Measurements from ENCODE around the gene CCT3. TPM values are rescaled to one million over a fixed set of nuclear protein-coding genes. Genes with fewer than 3 reads are reported as not detected.
A peak's percentile ranks its signal among the peaks of the same experiment; 100 is the strongest.

CCT3 gene
- total and polyA plus RNA-seq, 10 of the 15 experiments (the other 5 are each of a cell fraction or from before 2014, with no cell fraction given), result 319 to 585 (median 427) TPM

GRCh38 chr1:156338180-156338976, at the start of gene CCT3, which contains the start of gene TSACC (continued):
- TF ChIP-seq ZBTB40 (IDR thresholded peaks at IDR 0.05; ENCODE audit: borderline replicate concordance) (peak; percentile 82; the same call in 1 of the 2 replicates), ZNF24 (IDR thresholded peaks at IDR 0.05) (no peak), SRF (IDR thresholded peaks at IDR 0.05; ENCODE audit: low read depth in 2 of 2, low read length in 2 of 2) (0 out of 4 replicates have a peak, but pooled peaks of 1 of the 2 experiments have one; percentile 12), SREBF1 (IDR thresholded peaks at IDR 0.05; ENCODE audit: low read length) (no peak; the same call in 1 of the 2 replicates), WRNIP1 (IDR thresholded peaks at IDR 0.05; ENCODE audit: borderline replicate concordance, low read depth, low read length) (peak; percentile 76; the same call in 1 of the 2 replicates), ATF7 (IDR thresholded peaks at IDR 0.05; ENCODE audit: low read depth) (no peak), RELA (IDR thresholded peaks at IDR 0.05; ENCODE audit: borderline replicate concordance, partially characterized antibody) (peak; percentile 81), HDAC6 (IDR thresholded peaks at IDR 0.05; ENCODE audit: unreplicated experiment) (no peak), ASH2L (IDR thresholded peaks at IDR 0.05; ENCODE audit: borderline replicate concordance, low read depth) (no peak), REST (IDR thresholded peaks at IDR 0.05; ENCODE audit: low read depth, low read length) (no peak), MYB (IDR thresholded peaks at IDR 0.05; ENCODE audit: borderline replicate concordance, low read depth, low read length) (peak; percentile 78; the same call in 1 of the 2 replicates), ZBED1 (IDR thresholded peaks at IDR 0.05; ENCODE audit: borderline replicate concordance) (peak; percentile 99), CHD2 (IDR thresholded peaks at IDR 0.05; ENCODE audit: borderline replicate concordance, low read depth, low read length) (peak; percentile 96), ZZZ3 (IDR thresholded peaks at IDR 0.05; ENCODE audit: control insufficient read depth, insufficient read length, low read depth) (no peak), POLR2AphosphoS2 (IDR thresholded peaks at IDR 0.05; ENCODE audit: low read depth, low read length) (0 out of 2 replicates have a peak, but pooled peaks have one; percentile 56), BACH1 (IDR thresholded peaks at IDR 0.05; ENCODE audit: borderline replicate concordance) (peak; percentile 98), YBX1 (IDR thresholded peaks at IDR 0.05) (no peak)
- TF ChIP-seq, protein P1, sequence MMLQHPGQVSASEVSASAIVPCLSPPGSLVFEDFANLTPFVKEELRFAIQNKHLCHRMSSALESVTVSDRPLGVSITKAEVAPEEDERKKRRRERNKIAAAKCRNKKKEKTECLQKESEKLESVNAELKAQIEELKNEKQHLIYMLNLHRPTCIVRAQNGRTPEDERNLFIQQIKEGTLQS (IDR thresholded peaks at IDR 0.05; ENCODE audit: borderline replicate concordance, extremely low read depth, low read depth, low read length), result no peak
- TF ChIP-seq, protein P2, sequence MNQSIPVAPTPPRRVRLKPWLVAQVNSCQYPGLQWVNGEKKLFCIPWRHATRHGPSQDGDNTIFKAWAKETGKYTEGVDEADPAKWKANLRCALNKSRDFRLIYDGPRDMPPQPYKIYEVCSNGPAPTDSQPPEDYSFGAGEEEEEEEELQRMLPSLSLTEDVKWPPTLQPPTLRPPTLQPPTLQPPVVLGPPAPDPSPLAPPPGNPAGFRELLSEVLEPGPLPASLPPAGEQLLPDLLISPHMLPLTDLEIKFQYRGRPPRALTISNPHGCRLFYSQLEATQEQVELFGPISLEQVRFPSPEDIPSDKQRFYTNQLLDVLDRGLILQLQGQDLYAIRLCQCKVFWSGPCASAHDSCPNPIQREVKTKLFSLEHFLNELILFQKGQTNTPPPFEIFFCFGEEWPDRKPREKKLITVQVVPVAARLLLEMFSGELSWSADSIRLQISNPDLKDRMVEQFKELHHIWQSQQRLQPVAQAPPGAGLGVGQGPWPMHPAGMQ (IDR thresholded peaks at IDR 0.05; ENCODE audit: borderline replicate concordance), result no peak

All from GM12878 (cell line).